Parathyroid adenoma (tissue), 2 donors: Measurements from ENCODE around the gene SEBOX.

Source experiments
- H2AFZ ChIP-seq: fragments of 300-600 bp; sonication (generic); one replicate; pipeline ENCODE4 v1.7.0; 2017; ENCODE audit warnings: antibody characterized with exemption, mild to moderate bottlenecking
- H3K27ac ChIP-seq: fragments of 300-600 bp; sonication (generic); one replicate; pipeline ENCODE4 v1.7.0; 2017
- H3K27me3 ChIP-seq: fragments of 300-600 bp; sonication (generic); one replicate; pipeline ENCODE4 v1.7.0; 2017; ENCODE audit warnings: low read length; ENCODE audit not compliant: control insufficient read depth, insufficient read depth
- H3K36me3 ChIP-seq: fragments of 300-600 bp; sonication (generic); one replicate; pipeline ENCODE4 v1.7.0; 2017; ENCODE audit warnings: low read length; ENCODE audit not compliant: control insufficient read depth, insufficient read depth
- H3K4me1 ChIP-seq: fragments of 300-600 bp; sonication (generic); one replicate; pipeline ENCODE4 v1.7.0; 2017; ENCODE audit warnings: control low read depth
- H3K4me2 ChIP-seq: fragments of 300-600 bp; sonication (generic); one replicate; pipeline ENCODE4 v1.7.0; 2017; ENCODE audit warnings: low read length
- H3K4me3 ChIP-seq: fragments of 300-600 bp; sonication (generic); one replicate; pipeline ENCODE4 v1.7.0; 2017; ENCODE audit warnings: low read depth, low read length
- H3K79me2 ChIP-seq: fragments of 300-600 bp; sonication (generic); one replicate; pipeline ENCODE4 v1.7.0; 2017; ENCODE audit warnings: control low read depth
- H3K9ac ChIP-seq: fragments of 300-600 bp; sonication (generic); one replicate; pipeline ENCODE4 v1.7.0; 2017; ENCODE audit warnings: mild to moderate bottlenecking
- H3K9me3 ChIP-seq: fragments of 300-600 bp; sonication (generic); one replicate; pipeline ENCODE4 v1.7.0; 2017; ENCODE audit warnings: low read length; ENCODE audit not compliant: control insufficient read depth
- CTCF ChIP-seq: fragments of 300-600 bp; sonication (generic); IDR thresholded peaks from one replicate; pipeline ENCODE4 v1.7.0; 2017; ENCODE audit warnings: antibody characterized with exemption, mild to moderate bottlenecking
- donor health status: primary hyperparathyroidism.

The SEBOX gene

DNA sequence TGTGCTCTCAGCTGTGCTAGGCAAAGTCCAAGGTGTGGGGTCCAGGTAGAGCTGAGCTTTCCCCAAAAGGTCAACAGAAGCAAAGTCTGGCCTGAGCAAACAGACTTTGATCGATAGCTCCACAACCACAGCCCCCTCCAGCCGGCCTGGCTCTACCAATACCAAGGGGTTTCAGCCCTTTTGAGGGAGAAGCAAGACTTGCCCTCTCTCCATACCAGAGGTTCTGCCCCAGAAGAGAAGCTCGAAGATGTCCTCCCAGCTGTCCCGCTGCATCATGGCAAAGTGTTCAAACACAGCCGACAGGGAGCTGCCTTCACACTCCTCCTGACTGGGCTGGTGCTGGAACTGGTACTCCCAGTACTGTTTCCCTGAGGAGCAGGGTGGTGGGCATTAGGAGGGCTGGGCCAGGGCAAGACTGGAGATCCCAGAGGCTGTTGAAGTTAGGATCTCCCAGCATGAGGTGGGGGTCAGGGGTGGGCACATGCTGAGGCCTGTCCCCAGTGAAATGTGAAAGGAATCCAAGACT, 3.4 kb upstream of the SEBOX start:
- H3K4me1 ChIP-seq, result peaks cover 7% of the 10 kb centered on the region
- H3K9ac ChIP-seq, result no peak overlapping the region
- no peak overlapping the region for H3K4me2 ChIP-seq
- H3K36me3 ChIP-seq, result no peaks in the 10 kb centered on the region
- H3K27me3 ChIP-seq, result no peaks in the 10 kb centered on the region
- no peaks in the 10 kb centered on the region for H3K9me3 ChIP-seq
- H3K4me3 ChIP-seq, result no peak overlapping the region
- H2AFZ ChIP-seq, result no peak overlapping the region
- H3K27ac ChIP-seq, result no peak overlapping the region
- H3K79me2 ChIP-seq, result peaks cover 5% of the 10 kb centered on the region
- no peak for TF ChIP-seq CTCF

- no peaks in the 10 kb centered on the region for H3K27me3 ChIP-seq
- no peak overlapping the region for H2AFZ ChIP-seq
- TF ChIP-seq CTCF, result no peak
- peaks cover 1% of the 10 kb centered on the region for H3K4me1 ChIP-seq
- no peaks in the 10 kb centered on the region for H3K36me3 ChIP-seq
- H3K4me2 ChIP-seq, result no peak overlapping the region
- H3K79me2 ChIP-seq, result peaks cover under 1% of the 10 kb centered on the region
- H3K9ac ChIP-seq, result no peak overlapping the region
- H3K27ac ChIP-seq, result no peak overlapping the region
- H3K9me3 ChIP-seq, result no peaks in the 10 kb centered on the region
- H3K4me3 ChIP-seq, result no peak overlapping the region
These were observed 2.8 kb upstream of the SEBOX start for GRCh38 chr17:28367641-28368305.

DNA sequence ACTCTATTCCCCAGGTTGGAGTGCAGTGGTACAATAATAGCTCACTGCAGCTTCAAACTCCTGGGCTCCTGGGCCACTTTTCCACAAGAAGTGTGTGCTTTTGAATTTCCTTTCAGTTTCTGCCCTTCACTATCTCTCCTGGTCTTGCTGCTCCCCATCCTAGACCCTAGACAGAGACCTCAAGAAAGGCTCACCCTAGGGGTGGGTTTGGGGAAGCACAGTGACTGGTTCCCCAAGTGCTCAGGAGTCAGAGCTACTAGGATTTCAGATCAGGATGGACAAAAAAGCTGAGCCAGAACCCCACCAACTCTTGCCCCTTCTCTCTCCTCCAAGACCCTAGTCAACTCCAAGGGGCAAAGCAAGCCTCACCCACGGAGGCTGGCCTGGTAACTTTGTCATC, 1.6 kb upstream of the SEBOX start:
- no peaks in the 10 kb centered on the region for H3K36me3 ChIP-seq
- no peak for TF ChIP-seq CTCF
- H3K27ac ChIP-seq, result no peak overlapping the region
- H3K27me3 ChIP-seq, result no peaks in the 10 kb centered on the region
- no peak overlapping the region for H3K4me2 ChIP-seq
- no peak overlapping the region for H2AFZ ChIP-seq
- H3K9ac ChIP-seq, result no peak overlapping the region
- no peaks in the 10 kb centered on the region for H3K79me2 ChIP-seq
- H3K4me3 ChIP-seq, result no peak overlapping the region
- no peaks in the 10 kb centered on the region for H3K9me3 ChIP-seq
- H3K4me1 ChIP-seq, result no peaks in the 10 kb centered on the region

GRCh38 chr17:28365487-28365886, 488 bp upstream of the SEBOX start:
- no peak overlapping the region for H3K4me2 ChIP-seq
- H2AFZ ChIP-seq, result no peak overlapping the region
- no peaks in the 10 kb centered on the region for H3K79me2 ChIP-seq
- no peaks in the 10 kb centered on the region for H3K9me3 ChIP-seq
- no peaks in the 10 kb centered on the region for H3K4me1 ChIP-seq
- no peaks in the 10 kb centered on the region for H3K36me3 ChIP-seq
- H3K9ac ChIP-seq, result no peak overlapping the region
- no peak overlapping the region for H3K27ac ChIP-seq
- no peaks in the 10 kb centered on the region for H3K27me3 ChIP-seq
- TF ChIP-seq CTCF, result no peak
- no peak overlapping the region for H3K4me3 ChIP-seq
